ENCODE results near the gene FGFR2. TPM values are rescaled to one million over a fixed set of nuclear protein-coding genes. Genes with fewer than 3 reads are reported as not detected.

The FGFR2 gene
- total RNA-seq, 1 donor from 2014 or later, result 71.9 TPM

- DNase-seq, result no peak
Measured at GRCh38 chr10:121449482-121449924, 148.7 kb downstream of the FGFR2 start.

DNA sequence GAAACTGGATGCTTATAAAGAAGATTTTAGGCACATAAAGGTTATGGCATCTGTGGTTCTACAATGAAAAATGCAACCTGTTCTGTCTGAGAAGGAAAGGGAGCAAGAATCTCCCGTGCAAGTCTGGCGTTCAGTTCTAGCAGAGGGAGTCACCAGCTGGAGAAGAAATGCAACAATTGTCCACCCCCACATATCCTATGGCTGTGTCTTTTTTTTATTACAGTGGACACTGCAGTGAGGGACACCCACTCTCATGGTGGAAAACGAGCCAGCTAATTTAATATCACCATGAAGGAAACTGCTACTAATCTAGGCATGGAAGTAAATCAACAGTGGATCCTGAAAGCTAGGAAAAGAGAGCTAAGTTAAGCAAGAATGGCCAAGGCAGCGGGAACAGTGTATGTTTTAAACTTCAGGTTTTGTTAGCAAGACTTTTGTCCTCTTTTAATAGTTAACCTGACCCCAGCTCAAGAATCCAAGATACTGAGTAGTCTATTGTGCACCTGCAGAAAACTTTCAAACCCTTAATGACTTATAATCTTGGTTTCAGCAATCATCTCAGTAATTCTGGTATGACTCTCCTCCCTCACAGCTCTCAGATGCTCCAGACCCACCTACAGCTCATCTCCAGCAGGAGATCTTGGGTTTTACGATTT is 149.3 kb downstream of the FGFR2 start:
- DNase-seq, result no peak

GRCh38 chr10:121444520-121445165 is 153.6 kb downstream of the FGFR2 start:
- DNase-seq, result no peak

DNA sequence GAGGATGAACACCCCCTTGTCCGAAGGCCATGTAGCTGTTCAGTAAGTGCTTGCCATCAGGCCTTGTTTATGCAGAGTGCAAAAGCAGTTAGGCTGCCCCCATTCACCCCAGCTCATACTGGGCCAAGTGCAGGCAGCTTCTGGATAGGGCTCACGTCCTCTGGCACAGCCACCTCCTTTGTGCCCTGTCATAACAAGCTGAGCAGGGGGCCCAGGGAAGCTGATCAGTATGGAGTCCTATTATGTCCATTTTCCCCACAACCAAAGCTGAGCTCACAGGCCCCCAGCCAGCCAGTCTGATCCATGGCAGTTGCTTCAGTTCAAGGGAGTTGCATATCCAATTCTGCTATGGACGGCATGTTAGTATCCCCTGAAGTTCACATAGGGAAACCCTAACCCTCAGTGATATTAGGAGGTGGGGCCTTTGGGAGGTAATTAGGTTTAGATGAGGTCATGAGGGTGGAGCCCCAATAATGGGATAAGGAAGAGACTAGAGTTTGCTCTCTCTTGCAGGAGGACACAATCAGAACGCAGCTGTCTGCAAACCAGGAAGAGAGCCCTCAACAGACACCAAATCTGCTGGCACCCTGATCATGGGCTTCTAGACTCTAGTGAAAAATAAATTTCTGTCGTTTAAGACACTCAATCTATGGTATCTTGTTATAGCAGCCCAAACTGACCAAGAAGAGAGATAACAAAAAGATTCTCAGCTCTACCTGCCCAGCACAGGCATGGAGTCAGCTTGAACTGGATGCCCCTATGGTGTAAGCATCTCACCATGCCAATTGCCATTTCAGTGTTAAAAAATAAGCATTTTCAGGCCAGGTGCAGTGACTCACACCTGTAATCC is 155.9 kb downstream of the FGFR2 start:
- DNase-seq, result no peak

- no peak for DNase-seq
Measured at GRCh38 chr10:121440461-121440860, 157.8 kb downstream of the FGFR2 start.

- DNase-seq, result no peak
Measured at GRCh38 chr10:121438333-121438732, 159.9 kb downstream of the FGFR2 start.

- DNase-seq, result no peak
Measured at GRCh38 chr10:121437596-121437995, 160.6 kb downstream of the FGFR2 start.

- DNase-seq, result no peak
Measured at GRCh38 chr10:121436630-121437341, 161.5 kb downstream of the FGFR2 start.

DNA sequence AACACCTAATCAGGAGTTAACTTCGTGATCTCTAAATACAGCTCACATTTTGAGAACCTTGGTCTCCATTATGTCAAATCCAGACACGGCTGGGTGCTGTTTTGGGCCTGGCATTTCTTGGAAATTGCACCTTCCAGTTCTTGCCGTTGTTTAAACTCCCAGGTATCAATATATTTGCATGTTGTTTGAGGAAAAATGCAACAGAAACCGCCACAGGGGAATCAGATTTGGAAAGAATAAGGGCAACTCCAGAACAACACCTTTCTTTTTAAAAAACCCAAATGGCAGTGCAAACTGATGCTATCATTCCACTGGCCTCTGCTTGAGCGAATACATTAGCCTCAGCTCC is 162.0 kb downstream of the FGFR2 start:
- DNase-seq, result no peak

GRCh38 chr10:121435099-121435875 is 163.0 kb downstream of the FGFR2 start:
- DNase-seq, result no peak

GRCh38 chr10:121433965-121434364 is 164.3 kb downstream of the FGFR2 start:
- DNase-seq, result no peak

DNA sequence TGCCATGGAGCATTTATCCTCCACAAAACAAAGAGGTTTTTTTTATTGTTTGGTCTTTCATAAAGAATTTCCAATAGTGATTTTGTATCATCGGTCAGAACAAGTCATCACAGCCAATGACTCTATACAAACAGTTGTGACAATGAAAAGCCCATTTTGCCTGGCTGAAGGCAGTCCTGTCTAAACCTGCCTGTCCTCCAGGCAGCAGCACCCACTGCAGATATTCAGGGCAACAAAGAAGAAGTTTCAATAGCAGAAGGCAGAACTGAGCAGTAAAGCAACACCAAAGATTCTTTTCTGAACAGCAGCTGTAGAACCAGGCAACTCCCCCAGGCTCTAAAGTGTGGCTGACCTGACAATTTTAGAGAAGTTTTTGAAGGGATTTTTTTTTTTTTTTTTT is 169.4 kb downstream of the FGFR2 start:
- DNase-seq, result no peak

Data from occipital lobe (tissue), 2 donors.